ENCODE results near the gene SEC24A.
A peak's percentile ranks its signal among the peaks of the same experiment; 100 is the strongest.
"Not testable (repeated sequence)": the region's sequence is repeated elsewhere in the genome, so short reads cannot be mapped to it uniquely, and the experiment has no call there.

The SEC24A gene

GRCh38 chr5:134758504-134759341 lies 110.1 kb downstream of the SEC24A start, which contains the start of gene DDX46:
DDX46 (plus strand) TSS chr5:134758779; CDS start chr5:134758939, 160 bp downstream.
- DNase-seq, result peak; percentile 96

GRCh38 chr5:134767528-134768291 lies 119.1 kb downstream of the SEC24A start:
- DNase-seq, result not testable (repeated sequence)

- no peak for DNase-seq
Observed at GRCh38 chr5:134769206-134769605, 120.6 kb downstream of the SEC24A start.

GRCh38 chr5:134772461-134773125 lies 124.0 kb downstream of the SEC24A start:
- DNase-seq, result no peak

GRCh38 chr5:134777366-134777765 lies 128.8 kb downstream of the SEC24A start:
- no peak for DNase-seq

Data from activated naive CD4-positive, alpha-beta T cell treated with Interleukin-2 at 50 U/mL for 16 hours (primary cell).